ENCODE results near the gene PDE4C.

The PDE4C gene

DNA sequence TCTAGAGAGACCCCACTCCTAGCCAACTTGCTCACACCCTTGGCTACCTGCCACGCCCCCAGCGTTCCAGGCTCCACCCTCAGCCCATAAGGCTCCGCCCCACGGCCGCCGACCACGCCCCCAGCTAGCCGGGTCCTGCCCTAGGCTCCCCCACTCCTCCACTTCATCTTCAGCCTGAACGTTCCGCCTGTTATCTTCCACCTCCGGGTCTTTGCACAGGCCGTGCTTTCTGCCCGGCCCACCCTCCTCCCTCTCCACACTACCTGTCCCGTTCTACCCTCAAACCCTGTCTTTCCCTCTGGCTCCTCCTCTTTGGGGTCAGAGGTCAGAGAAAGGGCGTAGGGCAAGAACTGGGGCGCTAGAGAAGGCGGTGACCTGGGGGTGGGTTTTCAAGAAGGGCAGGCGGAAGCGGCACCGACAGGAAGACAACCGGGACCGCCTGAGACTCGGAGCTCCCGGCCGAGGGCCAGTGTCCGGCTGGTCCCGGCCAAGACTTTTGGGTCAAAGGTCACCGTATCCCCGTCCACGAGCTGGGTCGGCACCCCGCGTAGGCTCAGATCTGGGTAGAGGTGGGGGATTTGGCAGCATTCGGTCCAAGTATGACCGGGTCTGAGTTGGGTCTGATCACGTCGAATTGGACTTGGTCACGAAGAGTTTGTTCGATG, 2.2 kb downstream of the PDE4C start (continued):
- TF ChIP-seq, protein P1, sequence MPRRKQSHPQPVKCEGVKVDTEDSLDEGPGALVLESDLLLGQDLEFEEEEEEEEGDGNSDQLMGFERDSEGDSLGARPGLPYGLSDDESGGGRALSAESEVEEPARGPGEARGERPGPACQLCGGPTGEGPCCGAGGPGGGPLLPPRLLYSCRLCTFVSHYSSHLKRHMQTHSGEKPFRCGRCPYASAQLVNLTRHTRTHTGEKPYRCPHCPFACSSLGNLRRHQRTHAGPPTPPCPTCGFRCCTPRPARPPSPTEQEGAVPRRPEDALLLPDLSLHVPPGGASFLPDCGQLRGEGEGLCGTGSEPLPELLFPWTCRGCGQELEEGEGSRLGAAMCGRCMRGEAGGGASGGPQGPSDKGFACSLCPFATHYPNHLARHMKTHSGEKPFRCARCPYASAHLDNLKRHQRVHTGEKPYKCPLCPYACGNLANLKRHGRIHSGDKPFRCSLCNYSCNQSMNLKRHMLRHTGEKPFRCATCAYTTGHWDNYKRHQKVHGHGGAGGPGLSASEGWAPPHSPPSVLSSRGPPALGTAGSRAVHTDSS (tag by site-specific recombination; IDR thresholded peaks at IDR 0.05) = peak; percentile 79
- TF ChIP-seq TRIM28 (IDR thresholded peaks at IDR 0.05; ENCODE audit: borderline replicate concordance, low read length) (no peak), ZNF777 (tag by site-specific recombination; IDR thresholded peaks at IDR 0.05; ENCODE audit: borderline replicate concordance) (peak; percentile 93; the same call in 1 of the 2 replicates), ZBTB7A (tag by site-specific recombination; IDR thresholded peaks at IDR 0.05; ENCODE audit: low read depth) (no peak), ZNF658 (tag by site-specific recombination; IDR thresholded peaks at IDR 0.05) (no peak), ZNF596 (tag by site-specific recombination; IDR thresholded peaks at IDR 0.05) (peak; percentile 38; the same call in 1 of the 2 replicates), SETDB1 (IDR thresholded peaks at IDR 0.05; ENCODE audit: insufficient read length, low read length) (no peak), ZEB2 (tag by site-specific recombination; IDR thresholded peaks at IDR 0.05) (peak; percentile 88), ZNF174 (tag by site-specific recombination; IDR thresholded peaks at IDR 0.05) (no peak), ZNF184 (tag by site-specific recombination; IDR thresholded peaks at IDR 0.05) (no peak), ZNF555 (tag by site-specific recombination; conservative IDR thresholded peaks at IDR 0.05) (no peak), ZNF830 (tag by site-specific recombination; IDR thresholded peaks at IDR 0.05; ENCODE audit: low read depth) (no peak), ZBTB21 (tag by site-specific recombination; IDR thresholded peaks at IDR 0.05) (no peak), ZNF664 (tag by site-specific recombination; IDR thresholded peaks at IDR 0.05) (no peak), ZSCAN23 (tag by site-specific recombination; IDR thresholded peaks at IDR 0.05) (no peak), ZNF521 (tag by site-specific recombination; IDR thresholded peaks at IDR 0.05) (no peak), ZNF48 (tag by site-specific recombination; IDR thresholded peaks at IDR 0.05) (no peak), ZNF132 (tag by site-specific recombination; IDR thresholded peaks at IDR 0.05; ENCODE audit: borderline replicate concordance) (no peak), ZBTB20 (tag by site-specific recombination; IDR thresholded peaks at IDR 0.05) (no peak), HOXA7 (CRISPR knock-in tag; IDR thresholded peaks at IDR 0.05; ENCODE audit: borderline replicate concordance) (no peak), KLF7 (tag by site-specific recombination; IDR thresholded peaks at IDR 0.05; ENCODE audit: borderline replicate concordance) (no peak), ZNF510 (tag by site-specific recombination; IDR thresholded peaks at IDR 0.05; ENCODE audit: insufficient replicate concordance) (no peak), YY1 (tag by site-specific recombination; IDR thresholded peaks at IDR 0.05) (no peak), PRDM1 (tag by site-specific recombination; IDR thresholded peaks at IDR 0.05) (no peak), TCF7L2 (IDR thresholded peaks at IDR 0.05; ENCODE audit: borderline replicate concordance, low read depth, low read length) (no peak), ZNF335 (tag by site-specific recombination; conservative IDR thresholded peaks at IDR 0.05) (peak; percentile 75; the same call in 1 of the 2 replicates), IKZF3 (tag by site-specific recombination; IDR thresholded peaks at IDR 0.05) (no peak), ZNF112 (tag by site-specific recombination; IDR thresholded peaks at IDR 0.05) (no peak), EGR2 (tag by site-specific recombination; IDR thresholded peaks at IDR 0.05; ENCODE audit: low read depth) (peak; percentile 76), ZNF768 (tag by site-specific recombination; IDR thresholded peaks at IDR 0.05) (no peak), ZBTB8A (tag by site-specific recombination; IDR thresholded peaks at IDR 0.05) (peak; percentile 52; the same call in 1 of the 2 replicates), ZNF19 (tag by site-specific recombination; IDR thresholded peaks at IDR 0.05; ENCODE audit: low read depth) (no peak)
- TF ChIP-seq, protein P2, sequence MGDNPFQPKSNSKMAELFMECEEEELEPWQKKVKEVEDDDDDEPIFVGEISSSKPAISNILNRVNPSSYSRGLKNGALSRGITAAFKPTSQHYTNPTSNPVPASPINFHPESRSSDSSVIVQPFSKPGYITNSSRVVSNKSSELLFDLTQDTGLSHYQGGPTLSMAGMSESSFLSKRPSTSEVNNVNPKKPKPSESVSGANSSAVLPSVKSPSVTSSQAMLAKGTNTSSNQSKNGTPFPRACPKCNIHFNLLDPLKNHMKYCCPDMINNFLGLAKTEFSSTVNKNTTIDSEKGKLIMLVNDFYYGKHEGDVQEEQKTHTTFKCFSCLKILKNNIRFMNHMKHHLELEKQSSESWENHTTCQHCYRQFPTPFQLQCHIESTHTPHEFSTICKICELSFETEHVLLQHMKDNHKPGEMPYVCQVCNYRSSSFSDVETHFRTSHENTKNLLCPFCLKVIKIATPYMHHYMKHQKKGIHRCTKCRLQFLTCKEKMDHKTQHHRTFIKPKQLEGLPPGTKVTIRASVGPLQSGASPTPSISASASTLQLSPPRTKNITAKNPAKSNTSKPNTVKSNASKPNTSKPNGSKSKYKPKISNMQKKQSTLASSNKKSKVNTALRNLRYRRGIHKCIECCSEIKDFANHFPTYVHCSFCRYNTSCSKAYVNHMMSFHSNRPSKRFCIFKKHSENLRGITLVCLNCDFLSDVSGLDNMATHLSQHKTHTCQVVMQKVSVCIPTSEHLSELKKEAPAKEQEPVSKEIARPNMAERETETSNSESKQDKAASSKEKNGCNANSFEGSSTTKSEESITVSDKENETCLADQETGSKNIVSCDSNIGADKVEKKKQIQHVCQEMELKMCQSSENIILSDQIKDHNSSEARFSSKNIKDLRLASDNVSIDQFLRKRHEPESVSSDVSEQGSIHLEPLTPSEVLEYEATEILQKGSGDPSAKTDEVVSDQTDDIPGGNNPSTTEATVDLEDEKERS (tag by site-specific recombination; IDR thresholded peaks at IDR 0.05) = no peak
- TF ChIP-seq, protein P3, sequence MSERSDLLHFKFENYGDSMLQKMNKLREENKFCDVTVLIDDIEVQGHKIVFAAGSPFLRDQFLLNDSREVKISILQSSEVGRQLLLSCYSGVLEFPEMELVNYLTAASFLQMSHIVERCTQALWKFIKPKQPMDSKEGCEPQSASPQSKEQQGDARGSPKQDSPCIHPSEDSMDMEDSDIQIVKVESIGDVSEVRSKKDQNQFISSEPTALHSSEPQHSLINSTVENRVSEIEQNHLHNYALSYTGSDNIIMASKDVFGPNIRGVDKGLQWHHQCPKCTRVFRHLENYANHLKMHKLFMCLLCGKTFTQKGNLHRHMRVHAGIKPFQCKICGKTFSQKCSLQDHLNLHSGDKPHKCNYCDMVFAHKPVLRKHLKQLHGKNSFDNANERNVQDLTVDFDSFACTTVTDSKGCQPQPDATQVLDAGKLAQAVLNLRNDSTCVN (tag by site-specific recombination; optimal IDR thresholded peaks at IDR 0.05) = peak; percentile 25
- TF ChIP-seq, protein P4, sequence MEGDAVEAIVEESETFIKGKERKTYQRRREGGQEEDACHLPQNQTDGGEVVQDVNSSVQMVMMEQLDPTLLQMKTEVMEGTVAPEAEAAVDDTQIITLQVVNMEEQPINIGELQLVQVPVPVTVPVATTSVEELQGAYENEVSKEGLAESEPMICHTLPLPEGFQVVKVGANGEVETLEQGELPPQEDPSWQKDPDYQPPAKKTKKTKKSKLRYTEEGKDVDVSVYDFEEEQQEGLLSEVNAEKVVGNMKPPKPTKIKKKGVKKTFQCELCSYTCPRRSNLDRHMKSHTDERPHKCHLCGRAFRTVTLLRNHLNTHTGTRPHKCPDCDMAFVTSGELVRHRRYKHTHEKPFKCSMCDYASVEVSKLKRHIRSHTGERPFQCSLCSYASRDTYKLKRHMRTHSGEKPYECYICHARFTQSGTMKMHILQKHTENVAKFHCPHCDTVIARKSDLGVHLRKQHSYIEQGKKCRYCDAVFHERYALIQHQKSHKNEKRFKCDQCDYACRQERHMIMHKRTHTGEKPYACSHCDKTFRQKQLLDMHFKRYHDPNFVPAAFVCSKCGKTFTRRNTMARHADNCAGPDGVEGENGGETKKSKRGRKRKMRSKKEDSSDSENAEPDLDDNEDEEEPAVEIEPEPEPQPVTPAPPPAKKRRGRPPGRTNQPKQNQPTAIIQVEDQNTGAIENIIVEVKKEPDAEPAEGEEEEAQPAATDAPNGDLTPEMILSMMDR (tag by site-specific recombination; IDR thresholded peaks at IDR 0.05) = no peak

All from HEK293 (cell line).